Neural progenitor cell (in vitro differentiated cells): Measurements from ENCODE around the gene PRKX.

Experiments used
- EZH2 ChIP-seq: fragments of 200-600 bp; sonication (generic); IDR thresholded peaks from 2 replicates; pipeline ENCODE4 v1.6.1; 2017; ENCODE audit warnings: antibody characterized with exemption, mild to moderate bottlenecking, moderate library complexity
- EZH2phosphoT487 ChIP-seq: fragments of 200-600 bp; sonication (generic); IDR thresholded peaks from 2 replicates; pipeline ENCODE4 v1.6.1; 2017; ENCODE audit warnings: antibody characterized with exemption
- TF ChIP-seq, protein P1 (sequence below): fragments of 200-600 bp; sonication (generic); IDR thresholded peaks from 2 replicates; pipeline ENCODE4 v1.5.1; 2017; ENCODE audit warnings: antibody characterized with exemption, mild to moderate bottlenecking

DNA sequence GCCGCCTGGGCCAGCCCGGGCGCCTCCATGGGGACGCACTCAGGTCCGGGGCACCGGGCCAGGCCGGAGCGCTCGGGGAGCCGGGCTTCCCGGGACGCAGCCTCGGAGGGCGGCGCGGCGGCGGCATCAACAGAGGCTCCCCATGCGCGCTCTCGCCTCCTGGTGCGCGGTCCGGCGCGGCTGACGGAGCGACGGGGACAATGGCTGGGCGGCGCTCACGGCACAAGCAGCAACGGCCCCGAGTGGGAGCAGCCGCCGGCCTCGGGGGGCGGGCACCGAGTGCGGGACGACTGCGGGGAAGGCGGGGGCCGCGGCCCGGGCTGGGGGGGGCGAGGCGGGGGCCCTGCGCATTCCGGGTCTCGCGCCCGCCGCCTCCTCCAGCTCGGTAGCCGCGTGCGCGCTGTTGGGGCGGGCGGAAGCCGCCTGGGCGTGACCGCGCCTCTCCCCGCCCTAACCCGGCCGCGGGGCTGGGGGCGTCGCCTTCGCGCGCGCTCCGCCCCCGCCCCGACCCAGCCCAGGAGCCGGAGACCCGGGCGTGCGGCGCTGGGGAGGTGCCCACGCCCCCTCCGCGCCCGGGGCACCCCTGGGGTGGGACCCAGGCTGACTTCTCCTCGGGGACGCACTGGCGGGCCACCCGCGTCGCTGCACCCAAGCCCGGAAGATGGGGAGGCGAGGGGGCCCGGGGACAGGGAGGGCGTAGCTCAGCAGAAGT lies at the start of gene PRKX:
- TF ChIP-seq, protein P1, sequence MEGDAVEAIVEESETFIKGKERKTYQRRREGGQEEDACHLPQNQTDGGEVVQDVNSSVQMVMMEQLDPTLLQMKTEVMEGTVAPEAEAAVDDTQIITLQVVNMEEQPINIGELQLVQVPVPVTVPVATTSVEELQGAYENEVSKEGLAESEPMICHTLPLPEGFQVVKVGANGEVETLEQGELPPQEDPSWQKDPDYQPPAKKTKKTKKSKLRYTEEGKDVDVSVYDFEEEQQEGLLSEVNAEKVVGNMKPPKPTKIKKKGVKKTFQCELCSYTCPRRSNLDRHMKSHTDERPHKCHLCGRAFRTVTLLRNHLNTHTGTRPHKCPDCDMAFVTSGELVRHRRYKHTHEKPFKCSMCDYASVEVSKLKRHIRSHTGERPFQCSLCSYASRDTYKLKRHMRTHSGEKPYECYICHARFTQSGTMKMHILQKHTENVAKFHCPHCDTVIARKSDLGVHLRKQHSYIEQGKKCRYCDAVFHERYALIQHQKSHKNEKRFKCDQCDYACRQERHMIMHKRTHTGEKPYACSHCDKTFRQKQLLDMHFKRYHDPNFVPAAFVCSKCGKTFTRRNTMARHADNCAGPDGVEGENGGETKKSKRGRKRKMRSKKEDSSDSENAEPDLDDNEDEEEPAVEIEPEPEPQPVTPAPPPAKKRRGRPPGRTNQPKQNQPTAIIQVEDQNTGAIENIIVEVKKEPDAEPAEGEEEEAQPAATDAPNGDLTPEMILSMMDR: no peak
- TF ChIP-seq EZH2: no peak
- TF ChIP-seq EZH2phosphoT487: no peak
